H1 (cell line): ENCODE results near the gene P2RX5. TPM values are rescaled to one million over a fixed set of nuclear protein-coding genes. Genes with fewer than 3 reads are reported as not detected.

Experiments
- CTCF ChIA-PET: fragments of 300-600 bp; sonication (Branson Sonifier 250); formaldehyde crosslinking; loops from one replicate; lab custom pipeline; 2021; ENCODE audit not compliant: partially characterized antibody; lab: Charles Lee
- POLR2A ChIA-PET: fragments of 300-600 bp; sonication (Branson Sonifier 250); formaldehyde crosslinking; loops from one replicate; lab custom pipeline; 2021; ENCODE audit warnings: inconsistent platforms; ENCODE audit not compliant: partially characterized antibody; lab: Charles Lee
- DNase-seq, 2 experiments: peaks; one replicate each; pipeline versions ENCODE4 v3.0.0 to v3.0.0-alpha.2; 2010 to 2022; ENCODE audit warnings: low spot score in 2 of 2, low read depth in 1 of 2, mixed read lengths in 1 of 2
- FAIRE-seq: peaks from 2 replicates; lab custom pipeline; 2011; peaks lifted over from hg19 to GRCh38; lab: Jason Lieb, UNC
- H2AFZ ChIP-seq: 2 replicates; pipeline ENCODE4 v1.8.1; 2012; ENCODE audit warnings: low read length, inconsistent platforms
- H2AK5ac ChIP-seq: 2 replicates; pipeline ENCODE4 v1.6.1; 2013; ENCODE audit warnings: low read depth, low read length
- H2BK120ac ChIP-seq: replicated peaks from 2 replicates; pipeline ENCODE3; 2013; ENCODE audit warnings: low read depth, low read length, inconsistent platforms
- H2BK12ac ChIP-seq: 2 replicates; pipeline ENCODE4 v1.6.1; 2013; ENCODE audit warnings: low read depth, low read length
- H2BK15ac ChIP-seq: 2 replicates; pipeline ENCODE4 v1.6.1; 2013; ENCODE audit warnings: low read length
- H2BK20ac ChIP-seq: 2 replicates; pipeline ENCODE4 v1.6.1; 2013; ENCODE audit warnings: low read length
- H2BK5ac ChIP-seq: 2 replicates; pipeline ENCODE4 v1.6.1; 2013; ENCODE audit warnings: low read depth, low read length
- H3K14ac ChIP-seq: 2 replicates; pipeline ENCODE4 v1.6.1; 2013; ENCODE audit warnings: inconsistent platforms; ENCODE audit not compliant: insufficient read length
- H3K18ac ChIP-seq: 2 replicates; pipeline ENCODE4 v1.6.1; 2013; ENCODE audit warnings: low read length; ENCODE audit errors: extremely low read depth
- H3K23ac ChIP-seq: 2 replicates; pipeline ENCODE4 v1.6.1; 2013; ENCODE audit warnings: inconsistent platforms; ENCODE audit not compliant: insufficient read length
- H3K23me2 ChIP-seq: 2 replicates; pipeline ENCODE4 v1.6.1; 2013; ENCODE audit warnings: low read depth, low read length
- H3K27ac ChIP-seq: 2 replicates; pipeline ENCODE4 v1.6.1; 2011; ENCODE audit warnings: low read depth, low read length, inconsistent platforms
- H3K27me3 ChIP-seq, 4 experiments: replicated peaks in 1 of 4; 1 replicate in 1 of 4; 2 replicates in 3 of 4; pipeline versions ENCODE4 v1.6.1 to v1.8.1; 2011 to 2013; ENCODE audit warnings: low read length in 3 of 4, mild to moderate bottlenecking in 3 of 4, inconsistent platforms in 2 of 4, mixed read lengths in 2 of 4, moderate library complexity in 1 of 4; ENCODE audit not compliant: control insufficient read depth in 3 of 4, insufficient read depth in 3 of 4; ENCODE audit errors: extremely low read depth in 1 of 4
- H3K36me3 ChIP-seq, 4 experiments: 2 replicates each; pipeline versions ENCODE4 v1.6.1 to v1.8.1; 2011 to 2013; ENCODE audit warnings: mild to moderate bottlenecking in 4 of 4, low read length in 3 of 4, moderate library complexity in 2 of 4, control low read depth in 1 of 4, inconsistent platforms in 1 of 4; ENCODE audit not compliant: insufficient read depth in 4 of 4, control insufficient read depth in 2 of 4
- H3K4ac ChIP-seq: replicated peaks from 2 replicates; pipeline ENCODE3; 2013; ENCODE audit warnings: low read length, low read depth, mixed read lengths, inconsistent platforms; ENCODE audit not compliant: insufficient read length
- H3K4me1 ChIP-seq, 4 experiments: replicated peaks in 1 of 4; 1 replicate in 1 of 4; 2 replicates in 3 of 4; pipeline versions ENCODE4 v1.6.1 to v1.8.1; 2011 to 2013; ENCODE audit warnings: low read length in 3 of 4, inconsistent platforms in 2 of 4, mixed read lengths in 1 of 4; ENCODE audit not compliant: insufficient read depth in 4 of 4, control insufficient read depth in 3 of 4
- H3K4me2 ChIP-seq, 2 experiments: 2 replicates each; pipeline versions ENCODE4 v1.6.1 to v1.8.1; 2011 to 2013; ENCODE audit warnings: low read depth in 2 of 2, low read length in 2 of 2, control low read depth in 1 of 2, inconsistent platforms in 1 of 2, mild to moderate bottlenecking in 1 of 2; ENCODE audit not compliant: insufficient read depth in 1 of 2
- H3K4me3 ChIP-seq, 4 experiments: fragments of 200-600, 300-600 bp in 1 of 4; sonication (generic), shearing (Covaris generic), sonication (Bioruptor Twin) in 1 of 4; 2 replicates each; pipeline versions ENCODE4 v1.5.1 to v1.8.1; 2011 to 2016; ENCODE audit warnings: low read length in 4 of 4, low read depth in 3 of 4, control low read depth in 2 of 4, inconsistent platforms in 2 of 4, mild to moderate bottlenecking in 2 of 4, mixed read lengths in 1 of 4, moderate library complexity in 1 of 4; ENCODE audit not compliant: insufficient read depth in 2 of 4; ENCODE audit errors: extremely low read depth in 1 of 4
- H3K56ac ChIP-seq: replicated peaks from 2 replicates; pipeline ENCODE3; 2013; ENCODE audit warnings: low read depth, mild to moderate bottlenecking, mixed read lengths, low read length, inconsistent platforms; ENCODE audit not compliant: insufficient read length
- H3K79me1 ChIP-seq: 2 replicates; pipeline ENCODE4 v1.6.1; 2013; ENCODE audit warnings: low read depth, low read length, control low read depth
- H3K79me2 ChIP-seq, 2 experiments: 2 replicates each; pipeline versions ENCODE4 v1.6.1 to v1.8.1; 2012 to 2013; ENCODE audit warnings: low read length in 2 of 2, mild to moderate bottlenecking in 2 of 2, inconsistent platforms in 1 of 2; ENCODE audit not compliant: insufficient read depth in 2 of 2, control insufficient read depth in 1 of 2
- H3K9ac ChIP-seq, 4 experiments: replicated peaks in 1 of 4; 1 replicate in 1 of 4; 2 replicates in 3 of 4; pipeline versions ENCODE4 v1.6.1 to v1.8.1; 2011 to 2013; ENCODE audit warnings: low read depth in 3 of 4, low read length in 3 of 4, control low read depth in 2 of 4, mild to moderate bottlenecking in 2 of 4, moderate library complexity in 2 of 4, inconsistent platforms in 1 of 4; ENCODE audit errors: extremely low read depth in 1 of 4
- H3K9me3 ChIP-seq, 2 experiments: 2 replicates each; pipeline versions ENCODE4 v1.6.1 to v1.8.1; 2012 to 2013; ENCODE audit warnings: mild to moderate bottlenecking in 2 of 2, moderate library complexity in 2 of 2, control low read depth in 1 of 2, inconsistent platforms in 1 of 2, low read depth in 1 of 2, low read length in 1 of 2, mixed read lengths in 1 of 2; ENCODE audit not compliant: insufficient read depth in 2 of 2
- H4K20me1 ChIP-seq, 2 experiments: replicated peaks in 1 of 2; 2 replicates each; pipeline versions ENCODE3 to v1.8.1; 2011 to 2013; ENCODE audit warnings: inconsistent platforms in 2 of 2, low read length in 2 of 2, mild to moderate bottlenecking in 1 of 2; ENCODE audit not compliant: insufficient read depth in 2 of 2, control insufficient read depth in 1 of 2
- H4K5ac ChIP-seq: 2 replicates; pipeline ENCODE4 v1.6.1; 2013; ENCODE audit warnings: low read length, low read depth, mixed read lengths, inconsistent platforms; ENCODE audit not compliant: insufficient read length
- H4K8ac ChIP-seq: 2 replicates; pipeline ENCODE4 v1.8.0; 2013; ENCODE audit warnings: mild to moderate bottlenecking, moderate library complexity, low read length, inconsistent platforms; ENCODE audit not compliant: insufficient read depth; ENCODE audit errors: extremely low read depth
- H4K91ac ChIP-seq: replicated peaks from 2 replicates; pipeline ENCODE3; 2013; ENCODE audit warnings: low read length, mixed read lengths, inconsistent platforms; ENCODE audit not compliant: insufficient read length
- SP4 ChIP-seq: IDR thresholded peaks from 2 replicates; pipeline ENCODE4 v1.6.1; 2012; ENCODE audit warnings: low read length, inconsistent platforms
- WGBS, 2 experiments: shearing (Covaris generic) in 1 of 2; methylation state at CpG; one replicate each; pipeline versions ENCODE4 v1.1.6 to v1.1.7; 2013 to 2015; ENCODE audit warnings: low lambda C conversion rate in 2 of 2, mixed read lengths in 2 of 2, inconsistent platforms in 1 of 2, low coverage in 1 of 2, missing lambda C conversion rate in 1 of 2; ENCODE audit not compliant: insufficient replicate concordance in 2 of 2, insufficient coverage in 1 of 2, insufficient read length in 1 of 2; ENCODE audit errors: extremely low coverage in 1 of 2, missing lambda C conversion rate in 1 of 2; 5-methylcytosine and 5-hydroxymethylcytosine counted together
- polyA plus RNA-seq, 7 experiments: library from polyadenylated mRNA; depleted of rRNA in 3 of 7; stranded (reverse) in 5 of 7; unstranded in 2 of 7; fragments of >200 nt in 5 of 7; fragments of 200-250 nt in 2 of 7; gene quantifications; 1 replicate in 5 of 7; 2 replicates in 1 of 7; 4 replicates in 1 of 7; pipeline versions ENCODE4 v1.2.1 to v1.2.3, GENCODE V29; 2011 to 2013; ENCODE audit warnings: missing spikeins in 2 of 7, mixed read lengths in 2 of 7
- total RNA-seq: library from RNA; stranded (reverse); fragmentation: NEBNext Ultra II Directional; extraction: Animal tissue kit (Norgen Biotek cat#: 25700); gene quantifications from 2 replicates; pipeline ENCODE4 v1.2.1, GENCODE V29; 2021

Gene P2RX5
- total and polyA plus RNA-seq, 2 of the 8 experiments (the other 6 are each of a cell fraction or from before 2014, with no cell fraction given), result 12.0 to 15.6 TPM

DNA sequence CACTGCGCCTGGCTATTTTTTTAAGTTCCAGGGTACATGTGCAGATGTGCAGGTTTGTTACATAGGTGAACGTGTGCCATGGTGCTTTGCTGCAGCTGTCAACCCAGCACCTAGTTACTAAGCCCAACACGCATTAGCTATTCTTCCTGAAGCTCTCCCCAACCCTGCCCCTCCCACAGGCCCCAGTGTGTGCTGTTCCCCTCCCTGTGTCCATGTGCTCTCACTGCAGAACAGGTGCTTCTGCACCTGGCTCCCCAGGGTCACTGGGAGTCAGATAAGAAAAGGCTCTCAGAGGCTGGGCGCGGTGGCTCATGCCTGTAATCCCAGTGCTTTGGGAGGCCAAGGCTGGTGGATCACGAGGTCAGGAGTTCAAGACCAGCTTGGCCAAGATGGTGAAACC lies 33.9 kb upstream of the P2RX5 start:
- Histone ChIP-seq H2BK12ac (no peak overlapping the region), H3K4me2 (no peak overlapping the region), H3K27me3 (no peaks in the 10 kb centered on the region), H4K8ac (no peak overlapping the region), H2BK20ac (no peak overlapping the region), H4K5ac (no peak overlapping the region), H3K36me3 (peaks cover 8 to 25% (median 11%) of the 10 kb centered on the region in 4 experiments), H3K79me1 (peaks cover 11% of the 10 kb centered on the region), H4K91ac (no peak overlapping the region), H2AK5ac (no peak overlapping the region), H3K4me1 (peaks cover 1 to 6% (median 5%) of the 10 kb centered on the region in 4 experiments; a peak in 5 of 7 replicates), H3K56ac (no peak overlapping the region), H4K20me1 (peaks cover 4 to 10% of the 10 kb centered on the region in 2 experiments), H3K23ac (no peak overlapping the region), H2BK120ac (no peak overlapping the region), H3K9ac (no peak overlapping the region), H3K27ac (no peak overlapping the region), H2AFZ (no peak overlapping the region), H2BK5ac (no peak overlapping the region), H3K79me2 (peaks cover 8 to 27% of the 10 kb centered on the region in 2 experiments; a peak in 3 of 4 replicates), H3K4me3 (no peak overlapping the region), H3K23me2 (no peaks in the 10 kb centered on the region), H3K9me3 (no peaks in the 10 kb centered on the region), H2BK15ac (no peak overlapping the region), H3K14ac (no peak overlapping the region), H3K18ac (no peak overlapping the region), H3K4ac (no peak overlapping the region)
- ChIA-PET CTCF (interaction anchor here (2.5 to 9.3 kb wide), 3 partner anchors 7 to 52 kb away, joined by 9 to 72 read pairs (median 13); no protein-coding TSS in a partner anchor), POLR2A (interaction anchor here (0.8 to 1.5 kb wide), 3 partner anchors 10 to 229 kb away, joined by 3 to 4 read pairs (median 4); partner anchors contain the start of gene ITGAE)
- DNase-seq (no peak), FAIRE-seq (no peak)
- 89% methylated on average over 6 of the region's 6 CpGs; no CpG with 5 or more reads in 1 of the 2 experiments for WGBS, 2 experiments
- no peak for TF ChIP-seq SP4
